ENCODE measurements around the gene SYS1. TPM values are rescaled to one million over a fixed set of nuclear protein-coding genes. Genes with fewer than 3 reads are reported as not detected.

The SYS1 gene
- total RNA-seq, 1 donor from 2014 or later: 20.0 TPM

DNA sequence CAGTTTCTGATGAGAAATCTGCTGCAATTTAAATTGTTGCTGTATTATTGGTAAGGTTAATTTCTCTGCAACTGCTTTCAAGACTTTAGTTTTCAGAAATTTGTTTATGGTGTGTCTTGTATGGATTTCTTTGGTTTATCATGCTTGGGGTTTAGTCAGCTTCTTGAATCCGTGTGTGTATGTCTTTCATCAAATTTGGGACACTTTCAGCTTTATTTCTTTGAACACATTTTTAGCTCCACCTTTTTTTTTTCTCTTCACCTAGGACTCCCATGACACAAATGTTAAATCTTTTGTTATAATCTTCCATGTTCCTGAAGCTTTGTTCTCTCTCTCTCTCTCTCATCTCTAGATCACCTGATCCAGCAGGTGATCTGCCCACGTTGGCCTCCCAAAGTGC lies 28.6 kb downstream of the SYS1 start:
- no peak for DNase-seq

GRCh38 chr20:45392733-45393132 lies 29.8 kb downstream of the SYS1 start:
- DNase-seq: no peak

- no peak for DNase-seq
These were observed 31.5 kb downstream of the SYS1 start for GRCh38 chr20:45394221-45395113.

GRCh38 chr20:45395114-45395415 lies 32.1 kb downstream of the SYS1 start:
- DNase-seq: no peak

DNA sequence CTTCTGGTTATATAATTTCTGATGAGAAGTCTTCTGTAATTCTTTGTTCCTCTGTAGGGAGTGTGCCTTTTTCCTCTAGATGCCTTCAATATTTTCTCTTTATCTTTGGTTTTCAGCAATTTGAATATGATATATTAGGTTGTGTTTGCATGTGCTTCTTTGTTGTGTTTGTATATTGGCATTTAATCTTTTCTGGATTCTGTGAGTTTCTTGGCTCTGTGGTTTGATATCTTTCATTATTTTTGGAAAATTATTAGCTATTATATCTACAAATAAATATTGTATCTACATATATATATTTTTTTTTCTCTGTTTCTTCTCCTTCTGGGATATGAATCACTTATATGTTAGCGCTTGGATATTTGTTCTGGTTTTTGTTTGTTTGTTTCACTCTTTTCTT lies 36.1 kb downstream of the SYS1 start:
- no peak for DNase-seq

- no peak for DNase-seq
These were observed 37.5 kb downstream of the SYS1 start for GRCh38 chr20:45400346-45401031.

DNA sequence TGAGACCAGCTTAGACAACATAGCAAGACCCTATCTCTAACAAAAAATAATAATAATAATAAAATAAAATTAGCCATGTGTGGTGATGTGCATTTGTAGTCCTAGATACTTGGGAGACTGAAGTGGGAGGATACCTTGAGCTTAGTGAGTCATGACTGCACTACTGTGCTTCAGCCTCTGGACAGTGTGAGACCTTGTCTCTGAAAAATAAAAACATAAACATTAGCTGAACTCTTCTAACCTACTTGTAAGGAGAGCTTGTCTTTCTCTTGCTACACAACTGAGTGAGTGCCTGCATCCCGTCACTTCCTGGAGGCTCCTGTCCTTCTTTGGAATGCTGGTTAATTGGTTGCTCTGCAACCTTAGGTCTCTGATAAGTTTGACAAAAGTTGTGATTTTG lies 40.0 kb downstream of the SYS1 start:
- DNase-seq: no peak

- no peak for DNase-seq
These were observed 41.5 kb downstream of the SYS1 start for GRCh38 chr20:45404438-45404837.

- DNase-seq: peak; percentile 7
These were observed 42.8 kb downstream of the SYS1 start for GRCh38 chr20:45405571-45406259.

GRCh38 chr20:45406260-45407066 lies 43.5 kb downstream of the SYS1 start:
- peak; percentile 20 for DNase-seq

GRCh38 chr20:45407067-45407745 lies 44.2 kb downstream of the SYS1 start:
- DNase-seq: peak; percentile 30

- no peak for DNase-seq
These were observed 45.1 kb downstream of the SYS1 start, which contains the start of gene DBNDD2 for GRCh38 chr20:45407783-45408645. Gene DBNDD2, plus strand, starts transcription at chr20:45408289. Its CDS starts 179 bp downstream, at chr20:45408468.

DNA sequence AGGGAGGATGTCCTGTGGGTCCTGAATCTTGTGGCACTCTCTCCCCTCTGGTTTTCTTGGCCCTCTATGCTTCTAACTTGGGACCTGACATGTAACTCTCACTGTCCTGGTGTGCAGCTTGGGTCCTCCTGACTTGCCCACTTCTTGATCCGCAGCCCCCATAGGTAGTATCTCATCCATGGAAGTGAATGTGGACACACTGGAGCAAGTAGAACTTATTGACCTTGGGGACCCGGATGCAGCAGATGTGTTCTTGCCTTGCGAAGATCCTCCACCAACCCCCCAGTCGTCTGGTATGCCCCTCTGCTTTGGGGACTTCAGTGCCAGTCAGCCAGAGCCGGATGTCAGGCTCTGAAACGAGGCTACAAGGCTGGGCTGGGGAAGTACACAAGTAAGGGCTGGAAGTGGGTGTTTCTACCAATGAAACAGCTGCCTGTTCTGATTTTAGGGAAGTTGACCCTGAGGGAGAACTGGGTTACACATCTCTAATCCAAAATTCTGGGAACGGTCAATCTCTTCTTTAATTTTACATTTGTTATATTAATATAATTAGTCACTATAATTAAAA lies 45.8 kb downstream of the SYS1 start:
- no peak for DNase-seq

DNA sequence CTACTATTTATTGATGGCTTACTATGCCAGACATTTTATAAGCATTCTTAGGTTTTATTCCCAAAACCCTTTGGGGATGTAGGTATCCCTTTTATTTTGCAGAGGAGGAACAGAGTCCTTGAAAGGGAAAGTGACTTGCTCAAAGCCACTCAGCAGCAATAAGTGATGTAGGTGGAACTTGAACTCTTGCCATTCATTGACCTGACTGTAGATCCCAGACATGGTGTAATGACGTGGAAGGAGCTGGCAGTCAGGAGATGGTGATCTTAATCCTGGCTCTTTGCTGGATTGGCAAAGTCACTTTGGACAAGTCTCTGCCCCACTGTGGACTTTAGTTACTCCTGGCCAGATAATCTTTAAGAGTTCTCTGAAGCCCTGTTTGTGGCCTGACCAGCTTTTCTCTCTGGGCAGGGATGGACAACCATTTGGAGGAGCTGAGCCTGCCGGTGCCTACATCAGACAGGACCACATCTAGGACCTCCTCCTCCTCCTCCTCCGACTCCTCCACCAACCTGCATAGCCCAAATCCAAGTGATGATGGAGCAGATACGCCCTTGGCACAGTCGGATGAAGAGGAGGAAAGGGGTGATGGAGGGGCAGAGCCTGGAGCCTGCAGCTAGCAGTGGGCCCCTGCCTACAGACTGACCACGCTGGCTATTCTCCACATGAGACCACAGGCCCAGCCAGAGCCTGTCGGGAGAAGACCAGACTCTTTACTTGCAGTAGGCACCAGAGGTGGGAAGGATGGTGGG lies 46.7 kb downstream of the SYS1 start:
- no peak for DNase-seq

- no peak for DNase-seq
These were observed 47.9 kb downstream of the SYS1 start for GRCh38 chr20:45410887-45411286.

DNA sequence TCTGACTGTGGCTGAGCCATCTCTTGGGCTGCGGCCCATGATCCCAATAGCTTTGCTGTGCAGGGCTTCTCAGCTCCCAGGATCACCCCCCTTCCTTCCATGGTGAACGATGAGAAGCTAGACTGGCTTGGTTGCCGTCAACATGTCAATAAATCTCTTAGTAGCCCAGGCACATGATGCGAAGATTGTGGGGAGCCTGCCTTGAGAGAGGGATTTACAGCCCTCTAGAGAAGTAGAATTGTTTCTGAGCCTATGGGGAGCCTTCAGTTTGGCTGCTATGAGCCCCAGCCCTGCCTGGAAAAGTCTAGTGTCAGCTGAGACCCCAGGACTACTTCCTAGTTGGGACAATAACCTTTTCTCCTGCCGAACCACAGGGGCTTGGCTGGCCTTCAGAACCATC lies 49.7 kb downstream of the SYS1 start:
- no peak for DNase-seq

DNA sequence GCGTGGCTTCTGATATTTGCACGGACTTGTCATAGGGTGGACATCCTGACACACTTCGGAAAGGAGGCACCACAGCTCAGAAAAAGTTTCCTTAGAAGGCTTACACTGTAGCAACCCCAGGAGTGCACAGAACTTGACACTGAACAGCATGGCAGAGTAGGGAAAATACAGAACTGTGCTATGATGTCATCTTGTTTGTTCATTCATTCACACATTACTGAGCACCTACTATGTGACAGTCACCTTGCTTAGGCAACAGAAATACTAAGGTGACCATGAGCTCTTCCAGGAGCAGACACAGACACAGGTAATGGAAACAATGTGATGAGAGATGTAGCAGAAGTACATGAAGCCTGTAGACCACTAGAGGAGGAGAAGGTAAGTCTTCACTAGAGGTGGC lies 50.5 kb downstream of the SYS1 start:
- DNase-seq: no peak

GRCh38 chr20:45415822-45416637 lies 53.1 kb downstream of the SYS1 start, which contains the start of gene PIGT:
Gene PIGT, plus strand, starts transcription at chr20:45416141. Its CDS starts 16 bp downstream, at chr20:45416157.
- peak; percentile 93 for DNase-seq
